Epithelial cell of prostate (primary cell): ENCODE measurements around the gene HIC1.

Experiments used
- DNase-seq: peaks from one replicate; pipeline ENCODE4 v3.0.0-alpha.2; 2011; ENCODE audit warnings: low read depth, low spot score
- H3K27ac ChIP-seq: fragments of 450-650 bp; 2 replicates; pipeline ENCODE4 v1.5.1; 2017; ENCODE audit warnings: mild to moderate bottlenecking

HIC1 gene

GRCh38 chr17:2043785-2044184 lies 11.1 kb upstream of the HIC1 start:
- H3K27ac ChIP-seq: peak overlapping the region; percentile 78
- DNase-seq: peak; percentile 40

DNA sequence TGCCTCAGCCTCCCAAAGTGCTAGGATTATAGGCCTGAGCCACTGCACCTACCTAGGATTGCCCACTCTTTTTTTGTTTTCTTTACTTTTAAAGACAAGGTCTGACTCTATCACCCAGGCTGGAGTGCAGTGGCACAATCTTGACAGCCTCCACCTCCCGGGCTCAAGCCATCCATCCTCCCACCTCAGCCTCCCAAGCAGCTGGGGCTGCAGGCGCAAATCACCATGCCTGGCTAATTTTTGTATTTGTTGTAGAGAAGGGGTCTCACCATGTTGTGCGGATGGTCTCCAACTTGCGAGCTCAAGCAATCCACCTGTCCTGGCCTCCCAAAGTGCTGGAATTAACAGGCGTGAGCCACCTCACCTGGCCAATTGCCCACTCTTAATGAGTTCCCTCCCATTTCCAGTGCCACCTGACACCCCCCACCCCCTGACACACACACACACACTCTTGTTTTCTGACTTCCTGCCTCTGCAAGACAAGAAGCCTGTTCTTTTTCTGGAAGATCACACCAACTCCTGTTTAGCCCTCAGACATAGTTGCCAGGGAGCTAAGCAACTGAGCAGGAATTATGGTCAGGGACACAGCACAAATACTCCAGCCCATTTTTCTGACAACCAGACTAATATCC lies 10.5 kb upstream of the HIC1 start:
- DNase-seq: no peak
- peak overlapping the region; percentile 78 for H3K27ac ChIP-seq

DNA sequence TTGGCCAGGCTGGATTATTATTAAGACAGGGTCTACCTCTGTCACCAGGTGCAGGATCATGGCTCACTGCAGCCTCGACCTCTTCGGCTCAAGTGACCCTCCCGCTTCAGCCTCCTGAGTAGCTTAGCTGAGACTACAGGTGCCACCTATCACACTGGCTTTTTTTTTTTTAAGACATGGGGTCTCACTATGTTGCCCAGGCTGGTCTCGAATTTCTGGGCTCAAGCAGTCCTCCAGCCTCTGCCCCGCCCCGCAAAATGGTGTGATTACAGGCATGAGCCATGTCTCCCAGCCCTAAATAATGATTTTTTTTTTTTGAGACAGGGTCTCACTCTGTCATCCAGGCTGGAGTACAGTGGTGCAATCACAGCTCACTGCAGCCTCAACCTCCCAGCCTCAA lies 7.3 kb upstream of the HIC1 start:
- H3K27ac ChIP-seq: no peak overlapping the region
- DNase-seq: no peak

DNA sequence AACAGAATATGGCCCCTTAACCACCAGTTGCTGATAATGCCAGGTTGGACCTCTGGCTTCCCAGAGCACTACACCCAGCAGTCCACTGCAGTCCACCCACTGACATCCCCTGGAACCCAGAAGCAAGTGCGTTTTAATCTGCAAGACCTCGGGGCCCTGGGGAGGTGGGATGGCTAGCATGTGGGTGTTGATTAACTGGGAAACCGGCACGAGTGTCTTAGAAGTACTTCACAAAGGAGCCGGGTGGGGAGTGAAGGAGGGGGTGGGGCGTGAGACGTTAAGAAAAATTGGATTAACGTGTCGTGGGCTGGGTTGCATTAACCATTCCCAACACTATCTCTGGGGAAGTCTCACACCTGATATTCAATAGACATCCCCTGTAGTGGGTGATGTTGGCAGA lies 6.1 kb upstream of the HIC1 start:
- H3K27ac ChIP-seq: no peak overlapping the region
- no peak for DNase-seq

GRCh38 chr17:2049333-2050299 lies 5.3 kb upstream of the HIC1 start:
- no peak for DNase-seq
- H3K27ac ChIP-seq: peak overlapping the region; percentile 27

DNA sequence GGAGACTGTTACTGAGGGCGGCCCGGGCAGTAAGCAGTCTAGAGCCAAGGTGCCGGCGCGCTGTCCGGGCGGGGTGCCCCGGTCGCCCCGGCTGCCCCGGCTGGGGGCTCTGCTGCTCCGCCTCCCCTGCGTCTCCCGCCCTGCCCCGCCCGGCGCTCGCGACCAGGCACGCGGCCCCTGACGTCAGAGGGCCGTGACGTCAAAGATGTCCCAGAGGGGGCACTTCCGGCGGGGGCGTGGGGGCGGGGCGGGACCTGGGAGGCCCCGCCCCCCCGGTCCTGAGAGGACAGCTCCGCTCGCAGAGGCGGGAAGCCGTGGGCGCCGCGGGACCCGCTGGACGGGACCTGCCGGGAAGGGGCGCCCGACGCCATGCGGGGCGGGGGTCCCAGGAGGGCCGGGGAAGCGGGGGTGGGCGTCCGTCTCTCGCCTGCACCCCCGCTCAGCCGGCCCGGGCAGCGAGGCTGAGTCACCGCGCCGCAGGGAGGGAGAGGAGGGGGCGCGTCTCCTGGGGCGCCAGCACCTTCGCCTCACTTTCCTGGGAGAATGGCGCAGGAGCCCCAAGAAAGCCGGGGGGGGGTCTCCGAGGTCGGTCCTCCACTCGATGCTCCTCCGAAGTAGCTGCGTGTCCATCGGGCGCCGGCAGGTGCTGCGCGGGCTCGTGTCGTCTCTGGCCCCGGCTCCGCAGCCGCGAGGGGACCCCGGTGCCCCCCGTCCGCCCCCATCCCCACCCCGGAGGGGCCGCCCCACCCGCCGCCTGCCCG lies 4.4 kb upstream of the HIC1 start:
- peak overlapping the region; percentile 27 for H3K27ac ChIP-seq
- no peak for DNase-seq

- DNase-seq: no peak
- no peak overlapping the region for H3K27ac ChIP-seq
Observed at GRCh38 chr17:2051061-2051932, 3.6 kb upstream of the HIC1 start.

- no peak for DNase-seq
- H3K27ac ChIP-seq: no peak overlapping the region
Observed at GRCh38 chr17:2051933-2052559, 2.9 kb upstream of the HIC1 start.

DNA sequence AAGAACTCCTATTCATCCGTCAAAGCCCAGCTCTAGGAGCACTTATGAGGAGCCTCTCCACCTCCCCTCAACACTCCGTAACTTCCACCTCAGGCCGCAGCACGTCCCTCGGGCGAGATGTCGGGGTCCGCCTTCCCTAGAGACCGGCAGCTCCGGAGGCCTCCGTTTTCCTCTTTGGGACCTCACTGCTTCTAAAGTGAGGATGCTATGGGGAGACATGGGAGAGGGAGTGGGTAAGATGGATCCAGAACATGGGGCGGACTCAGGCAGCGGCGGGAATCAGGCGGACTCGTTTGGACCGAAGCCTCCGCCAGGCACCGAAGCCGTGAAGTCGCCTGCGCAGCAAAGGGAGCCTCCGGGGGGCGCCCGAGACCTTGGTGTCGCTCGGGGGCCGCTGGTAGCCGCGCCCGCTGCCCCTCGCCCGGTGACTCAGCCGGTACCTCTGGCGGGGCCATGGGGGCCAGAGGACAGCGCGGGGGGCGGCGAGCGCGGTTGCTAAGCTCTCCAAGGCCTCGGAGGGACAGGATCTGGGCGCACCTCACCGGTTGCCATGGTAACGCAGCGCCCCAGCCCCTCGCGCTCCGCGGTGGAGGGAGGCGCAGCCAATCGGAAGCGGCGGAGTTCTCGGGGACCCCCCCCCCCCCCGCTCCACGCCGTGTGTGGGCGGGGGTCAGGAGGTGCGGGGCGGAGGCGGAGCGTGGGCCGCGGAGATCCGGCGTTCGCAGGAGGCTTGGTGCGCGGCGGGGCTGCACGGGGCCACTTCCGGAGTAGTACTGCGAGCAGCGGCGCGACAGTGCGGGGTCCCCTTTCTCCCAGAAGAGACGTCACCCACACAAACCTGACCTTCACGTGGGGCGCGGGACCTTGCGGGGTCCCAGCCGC lies 1.3 kb upstream of the HIC1 start:
- DNase-seq: no peak
- H3K27ac ChIP-seq: no peak overlapping the region

DNA sequence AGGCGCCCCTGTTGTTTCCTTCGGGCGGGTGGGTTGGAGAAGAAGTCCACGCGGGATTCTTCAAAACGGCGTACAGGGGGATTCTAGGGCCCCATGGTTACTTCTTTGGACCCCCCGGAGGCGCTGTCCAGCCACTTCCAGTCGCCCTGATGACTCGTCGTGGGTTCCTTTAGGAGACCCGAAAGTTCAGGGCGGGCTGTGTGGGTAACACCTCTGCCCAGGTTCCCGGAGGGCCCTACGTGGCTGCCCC lies 716 bp upstream of the HIC1 start:
- no peak for DNase-seq
- H3K27ac ChIP-seq: no peak overlapping the region

- H3K27ac ChIP-seq: no peak overlapping the region
- no peak for DNase-seq
Observed at GRCh38 chr17:2055292-2056205, 646 bp downstream of the HIC1 start.

- no peak overlapping the region for H3K27ac ChIP-seq
- DNase-seq: no peak
Observed at GRCh38 chr17:2056206-2057174, 1.6 kb downstream of the HIC1 start.

GRCh38 chr17:2057175-2057759 lies 2.4 kb downstream of the HIC1 start:
- DNase-seq: no peak
- no peak overlapping the region for H3K27ac ChIP-seq

DNA sequence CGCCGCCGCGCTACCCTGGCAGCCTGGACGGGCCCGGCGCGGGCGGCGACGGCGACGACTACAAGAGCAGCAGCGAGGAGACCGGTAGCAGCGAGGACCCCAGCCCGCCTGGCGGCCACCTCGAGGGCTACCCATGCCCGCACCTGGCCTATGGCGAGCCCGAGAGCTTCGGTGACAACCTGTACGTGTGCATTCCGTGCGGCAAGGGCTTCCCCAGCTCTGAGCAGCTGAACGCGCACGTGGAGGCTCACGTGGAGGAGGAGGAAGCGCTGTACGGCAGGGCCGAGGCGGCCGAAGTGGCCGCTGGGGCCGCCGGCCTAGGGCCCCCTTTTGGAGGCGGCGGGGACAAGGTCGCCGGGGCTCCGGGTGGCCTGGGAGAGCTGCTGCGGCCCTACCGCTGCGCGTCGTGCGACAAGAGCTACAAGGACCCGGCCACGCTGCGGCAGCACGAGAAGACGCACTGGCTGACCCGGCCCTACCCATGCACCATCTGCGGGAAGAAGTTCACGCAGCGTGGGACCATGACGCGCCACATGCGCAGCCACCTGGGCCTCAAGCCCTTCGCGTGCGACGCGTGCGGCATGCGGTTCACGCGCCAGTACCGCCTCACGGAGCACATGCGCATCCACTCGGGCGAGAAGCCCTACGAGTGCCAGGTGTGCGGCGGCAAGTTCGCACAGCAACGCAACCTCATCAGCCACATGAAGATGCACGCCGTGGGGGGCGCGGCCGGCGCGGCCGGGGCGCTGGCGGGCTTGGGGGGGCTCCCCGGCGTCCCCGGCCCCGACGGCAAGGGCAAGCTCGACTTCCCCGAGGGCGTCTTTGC lies 3.1 kb downstream of the HIC1 start:
- no peak for DNase-seq

More for the DNA sequence above, 3.1 kb downstream of the HIC1 start:
- H3K27ac ChIP-seq: no peak overlapping the region
